Measurements from ENCODE around the gene BICD2.

The BICD2 gene

GRCh38 chr9:92745331-92745730 is 19.3 kb downstream of the BICD2 start:
- no peak for TF ChIP-seq CTCF (conservative IDR thresholded peaks at IDR 0.05)
- no peak for TF ChIP-seq ZFX (IDR thresholded peaks at IDR 0.05)
- H3K27ac ChIP-seq, result no peak overlapping the region

GRCh38 chr9:92740969-92741368 is 23.7 kb downstream of the BICD2 start:
- no peak overlapping the region for H3K27ac ChIP-seq
- TF ChIP-seq ZFX (IDR thresholded peaks at IDR 0.05), result no peak
- no peak for TF ChIP-seq CTCF (conservative IDR thresholded peaks at IDR 0.05)

GRCh38 chr9:92740446-92740961 is 24.1 kb downstream of the BICD2 start:
- TF ChIP-seq CTCF (conservative IDR thresholded peaks at IDR 0.05), result no peak
- H3K27ac ChIP-seq, result no peak overlapping the region

- no peak overlapping the region for H3K27ac ChIP-seq
- TF ChIP-seq CTCF (conservative IDR thresholded peaks at IDR 0.05) (no peak), ZFX (IDR thresholded peaks at IDR 0.05) (no peak)
Observed at GRCh38 chr9:92740009-92740408, 24.6 kb downstream of the BICD2 start.

- peak overlapping the region; percentile 54 for H3K27ac ChIP-seq
- no peak for TF ChIP-seq ZFX (IDR thresholded peaks at IDR 0.05)
- TF ChIP-seq CTCF (conservative IDR thresholded peaks at IDR 0.05), result no peak
Observed at GRCh38 chr9:92739346-92739970, 25.2 kb downstream of the BICD2 start.

- TF ChIP-seq ZFX (IDR thresholded peaks at IDR 0.05) (no peak; the same call in 1 of the 2 replicates), CTCF (conservative IDR thresholded peaks at IDR 0.05) (no peak)
- peak overlapping the region; percentile 54 for H3K27ac ChIP-seq
Observed at GRCh38 chr9:92738661-92739081, 26.0 kb downstream of the BICD2 start.

- TF ChIP-seq CTCF (conservative IDR thresholded peaks at IDR 0.05) (no peak), ZFX (IDR thresholded peaks at IDR 0.05) (no peak)
- peak overlapping the region; percentile 54 for H3K27ac ChIP-seq
Observed at GRCh38 chr9:92737611-92738299, 26.9 kb downstream of the BICD2 start.

Data from C4-2B (cell line).